ENCODE measurements around the gene UGGT1. TPM values are rescaled to one million over a fixed set of nuclear protein-coding genes. Genes with fewer than 3 reads are reported as not detected.
A peak's percentile ranks its signal among the peaks of the same experiment; 100 is the strongest.

UGGT1 gene
- total and polyA plus RNA-seq, 5 donors from 2014 or later = 9.0 to 41.1 (median 13.1) TPM

DNA sequence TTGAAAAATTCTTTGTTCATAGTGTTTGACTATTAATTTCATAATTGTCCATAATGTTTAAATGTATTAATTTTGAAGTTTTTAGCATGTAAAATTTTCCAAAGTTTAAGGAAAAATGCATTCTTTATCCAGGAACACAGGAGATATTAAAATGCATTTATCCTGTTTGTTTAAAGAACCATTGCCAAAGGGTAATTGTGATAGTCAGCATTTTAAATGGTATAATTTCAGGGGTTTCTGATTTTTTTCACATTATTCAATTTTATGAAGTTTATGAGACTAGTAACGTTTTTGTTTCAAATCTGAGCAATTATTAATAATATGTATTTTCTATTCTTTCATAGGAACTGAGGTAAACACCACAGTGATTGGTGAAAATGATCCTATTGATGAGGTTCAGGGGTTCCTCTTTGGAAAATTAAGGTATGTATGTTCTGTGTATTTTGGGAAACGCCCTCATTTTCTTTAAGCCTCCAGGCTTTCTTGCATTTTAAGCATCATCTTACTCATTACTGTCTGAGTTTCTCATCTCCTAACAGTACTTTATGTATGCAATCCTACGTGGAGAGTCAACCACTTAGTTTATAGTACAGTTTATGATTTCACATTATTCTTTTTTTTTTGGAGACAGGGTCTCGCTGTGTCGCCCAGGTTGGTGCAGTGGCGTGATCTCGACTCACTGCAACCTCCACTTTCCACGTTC lies 25.1 kb downstream of the UGGT1 start:
- Mint-ChIP-seq H3K4me3 (no peak overlapping the region), H3K9me3 (no peaks in the 10 kb centered on the region), H3K36me3 (peaks cover 25% of the 10 kb centered on the region), H3K27me3 (no peaks in the 10 kb centered on the region), H3K27ac (no peak overlapping the region), H3K4me1 (peaks cover 0 to 2% (median 0%) of the 10 kb centered on the region in 4 donors)
- H3K9me3 ChIP-seq (ENCODE audit: control insufficient read depth in 2 of 2, low read length in 2 of 2) = no peaks in the 10 kb centered on the region
- H3K4me1 ChIP-seq (ENCODE audit: control insufficient read depth, insufficient read depth, low read length, poor library complexity, severe bottlenecking) = no peaks in the 10 kb centered on the region
- H3K27me3 ChIP-seq (ENCODE audit: control insufficient read depth, insufficient read depth, low read length) = no peaks in the 10 kb centered on the region
- DNase-seq (no peak), ATAC-seq (ENCODE audit: low read depth in 2 of 2) (no peak)
- H3K27ac ChIP-seq (ENCODE audit: insufficient read depth, low read length, poor library complexity, severe bottlenecking) = no peak overlapping the region
- H3K4me3 ChIP-seq (ENCODE audit: low read depth, low read length) = no peak overlapping the region
- peaks cover 75% of the 10 kb centered on the region for H3K36me3 ChIP-seq (ENCODE audit: control insufficient read depth, insufficient read depth, low read length)

DNA sequence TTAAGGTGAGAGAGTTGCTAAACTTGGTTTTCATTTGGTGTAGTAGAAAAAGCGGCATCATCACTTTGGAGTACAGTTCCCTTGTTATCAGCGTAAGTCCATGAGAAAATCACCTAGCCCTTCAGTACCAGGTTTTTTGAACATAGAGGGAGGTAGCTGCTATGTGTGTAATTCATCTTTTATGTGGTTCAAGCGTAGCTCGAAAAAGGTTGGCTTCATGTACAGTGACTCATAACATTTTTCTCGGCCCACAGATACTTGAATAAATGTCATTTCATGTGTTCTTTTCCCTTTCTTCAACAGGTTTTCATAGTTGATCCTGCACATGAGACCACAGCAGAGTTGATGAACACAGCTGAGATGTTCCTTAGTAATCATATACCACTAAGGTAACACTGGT lies 43.6 kb downstream of the UGGT1 start:
- ATAC-seq (ENCODE audit: low read depth in 2 of 2) = no peak
- H3K36me3 Mint-ChIP-seq = peaks cover 62% of the 10 kb centered on the region
- no peak for DNase-seq

GRCh38 chr2:128137094-128137616 lies 46.2 kb downstream of the UGGT1 start:
- Mint-ChIP-seq H3K36me3 (peaks cover 58% of the 10 kb centered on the region), H3K9me3 (no peaks in the 10 kb centered on the region), H3K27me3 (no peaks in the 10 kb centered on the region), H3K27ac (peak overlapping the region in 1 of 3 donors; percentile 76), H3K4me1 (peaks cover 0 to 4% (median 0%) of the 10 kb centered on the region in 4 donors), H3K4me3 (no peak overlapping the region)
- Histone ChIP-seq H3K4me3 (ENCODE audit: low read depth, low read length) (no peak overlapping the region), H3K27ac (ENCODE audit: insufficient read depth, low read length, poor library complexity, severe bottlenecking) (no peak overlapping the region), H3K9me3 (ENCODE audit: control insufficient read depth in 2 of 2, low read length in 2 of 2) (no peaks in the 10 kb centered on the region), H3K4me1 (ENCODE audit: control insufficient read depth, insufficient read depth, low read length, poor library complexity, severe bottlenecking) (no peaks in the 10 kb centered on the region), H3K36me3 (ENCODE audit: control insufficient read depth, insufficient read depth, low read length) (peaks cover 93% of the 10 kb centered on the region), H3K27me3 (ENCODE audit: control insufficient read depth, insufficient read depth, low read length) (no peaks in the 10 kb centered on the region)
- DNase-seq = no peak
- no peak for ATAC-seq (ENCODE audit: low read depth in 2 of 2)

More for the DNA sequence above, 43.6 kb downstream of the UGGT1 start:
- Histone ChIP-seq H3K4me1 (ENCODE audit: control insufficient read depth, insufficient read depth, low read length, poor library complexity, severe bottlenecking) (no peaks in the 10 kb centered on the region), H3K9me3 (ENCODE audit: control insufficient read depth in 2 of 2, low read length in 2 of 2) (no peaks in the 10 kb centered on the region), H3K4me3 (ENCODE audit: low read depth, low read length) (no peak overlapping the region), H3K27me3 (ENCODE audit: control insufficient read depth, insufficient read depth, low read length) (no peaks in the 10 kb centered on the region), H3K27ac (ENCODE audit: insufficient read depth, low read length, poor library complexity, severe bottlenecking) (no peak overlapping the region), H3K36me3 (ENCODE audit: control insufficient read depth, insufficient read depth, low read length) (peaks cover 84% of the 10 kb centered on the region)
- H3K4me3 Mint-ChIP-seq = no peak overlapping the region
- no peak overlapping the region for H3K27ac Mint-ChIP-seq
- no peaks in the 10 kb centered on the region for H3K27me3 Mint-ChIP-seq
- no peaks in the 10 kb centered on the region for H3K9me3 Mint-ChIP-seq
- peaks cover 0 to 4% (median under 1%) of the 10 kb centered on the region in 4 donors for H3K4me1 Mint-ChIP-seq

DNA sequence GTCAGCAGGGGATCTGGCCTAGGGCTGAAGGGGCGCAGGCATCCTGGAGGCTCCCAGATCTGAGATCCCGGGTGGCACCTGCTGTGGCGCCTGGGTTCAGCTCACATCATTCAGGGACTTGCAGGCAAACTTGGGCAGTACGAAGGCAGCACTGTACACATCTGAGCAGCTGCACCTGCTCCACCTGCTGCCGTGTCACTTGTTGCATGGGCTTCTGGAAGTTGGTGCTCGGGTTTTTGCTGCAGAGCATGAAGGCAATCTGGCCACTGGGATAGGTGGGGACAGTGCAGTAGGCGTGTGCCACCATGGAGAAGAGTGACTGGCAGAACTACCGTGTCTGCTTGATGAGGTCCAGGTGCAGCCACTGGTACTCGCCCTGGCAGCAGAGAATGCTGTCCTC lies 48.6 kb downstream of the UGGT1 start:
- no peaks in the 10 kb centered on the region for H3K9me3 ChIP-seq (ENCODE audit: control insufficient read depth in 2 of 2, low read length in 2 of 2)
- no peaks in the 10 kb centered on the region for H3K4me1 ChIP-seq (ENCODE audit: control insufficient read depth, insufficient read depth, low read length, poor library complexity, severe bottlenecking)
- H3K9me3 Mint-ChIP-seq = no peaks in the 10 kb centered on the region
- H3K27ac Mint-ChIP-seq = no peak overlapping the region
- no peak for DNase-seq
- no peaks in the 10 kb centered on the region for H3K27me3 Mint-ChIP-seq
- H3K4me3 Mint-ChIP-seq = peak overlapping the region in 1 of 4 donors; percentile 21
- H3K27me3 ChIP-seq (ENCODE audit: control insufficient read depth, insufficient read depth, low read length) = no peaks in the 10 kb centered on the region
- H3K36me3 Mint-ChIP-seq = peaks cover 55% of the 10 kb centered on the region
- H3K36me3 ChIP-seq (ENCODE audit: control insufficient read depth, insufficient read depth, low read length) = peaks cover 84% of the 10 kb centered on the region
- no peak for ATAC-seq (ENCODE audit: low read depth in 2 of 2)
- peaks cover 0 to 4% (median 1%) of the 10 kb centered on the region in 4 donors for H3K4me1 Mint-ChIP-seq
- H3K27ac ChIP-seq (ENCODE audit: insufficient read depth, low read length, poor library complexity, severe bottlenecking) = no peak overlapping the region
- no peak overlapping the region for H3K4me3 ChIP-seq (ENCODE audit: low read depth, low read length)

DNA sequence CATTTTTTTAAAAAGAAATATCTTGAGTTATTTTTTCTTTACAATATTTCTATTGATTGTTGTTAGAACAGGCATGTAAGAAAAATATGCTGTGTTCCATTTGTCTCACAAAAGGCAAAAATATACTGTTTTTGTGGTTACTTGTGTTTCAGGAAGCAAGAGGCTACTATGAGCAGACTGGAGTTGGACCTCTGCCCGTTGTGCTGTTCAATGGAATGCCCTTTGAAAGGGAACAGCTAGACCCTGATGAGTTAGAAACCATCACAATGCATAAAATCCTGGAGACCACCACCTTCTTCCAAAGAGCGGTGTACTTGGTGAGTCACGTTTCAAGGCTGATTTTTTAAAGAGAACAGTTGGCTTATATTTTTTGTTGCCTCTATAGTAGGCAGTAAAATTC lies 54.7 kb downstream of the UGGT1 start:
- peaks cover 71% of the 10 kb centered on the region for H3K36me3 ChIP-seq (ENCODE audit: control insufficient read depth, insufficient read depth, low read length)
- no peaks in the 10 kb centered on the region for H3K27me3 Mint-ChIP-seq
- peaks cover 0 to 2% (median 0%) of the 10 kb centered on the region in 4 donors for H3K4me1 Mint-ChIP-seq
- no peak overlapping the region for H3K4me3 Mint-ChIP-seq
- peaks cover 37% of the 10 kb centered on the region for H3K36me3 Mint-ChIP-seq
- H3K27ac Mint-ChIP-seq = no peak overlapping the region
- no peak overlapping the region for H3K4me3 ChIP-seq (ENCODE audit: low read depth, low read length)
- H3K27me3 ChIP-seq (ENCODE audit: control insufficient read depth, insufficient read depth, low read length) = no peaks in the 10 kb centered on the region
- ATAC-seq (ENCODE audit: low read depth in 2 of 2) (no peak), DNase-seq (no peak)
- H3K4me1 ChIP-seq (ENCODE audit: control insufficient read depth, insufficient read depth, low read length, poor library complexity, severe bottlenecking) = no peaks in the 10 kb centered on the region
- no peak overlapping the region for H3K27ac ChIP-seq (ENCODE audit: insufficient read depth, low read length, poor library complexity, severe bottlenecking)
- no peaks in the 10 kb centered on the region for H3K9me3 Mint-ChIP-seq
- H3K9me3 ChIP-seq (ENCODE audit: control insufficient read depth in 2 of 2, low read length in 2 of 2) = no peaks in the 10 kb centered on the region

DNA sequence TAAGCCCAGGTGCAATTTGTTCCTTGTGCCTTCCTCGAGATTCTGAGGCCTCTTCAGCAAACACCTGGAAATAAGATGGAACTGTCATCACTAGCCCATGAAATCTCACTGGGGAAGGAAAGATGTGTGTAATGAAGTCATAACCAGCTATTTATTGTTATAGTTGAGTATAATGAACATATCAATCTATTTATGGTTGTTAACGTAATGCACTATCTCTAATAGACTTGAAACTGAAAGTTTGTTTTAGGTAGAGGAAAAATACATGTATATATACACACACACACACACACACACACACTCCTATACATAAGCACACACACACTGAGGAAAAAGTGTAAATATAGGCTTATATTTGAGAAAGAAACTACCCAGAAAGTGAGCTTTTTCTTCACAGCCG lies 62.8 kb downstream of the UGGT1 start:
- Mint-ChIP-seq H3K4me1 (peaks cover 0 to 10% (median 4%) of the 10 kb centered on the region in 4 donors), H3K4me3 (no peak overlapping the region), H3K27me3 (no peaks in the 10 kb centered on the region), H3K27ac (no peak overlapping the region), H3K36me3 (peaks cover 66% of the 10 kb centered on the region), H3K9me3 (no peaks in the 10 kb centered on the region)
- Histone ChIP-seq H3K27me3 (ENCODE audit: control insufficient read depth, insufficient read depth, low read length) (no peaks in the 10 kb centered on the region), H3K9me3 (ENCODE audit: control insufficient read depth in 2 of 2, low read length in 2 of 2) (no peaks in the 10 kb centered on the region), H3K27ac (ENCODE audit: insufficient read depth, low read length, poor library complexity, severe bottlenecking) (no peak overlapping the region), H3K4me3 (ENCODE audit: low read depth, low read length) (no peak overlapping the region), H3K36me3 (ENCODE audit: control insufficient read depth, insufficient read depth, low read length) (peaks cover 72% of the 10 kb centered on the region), H3K4me1 (ENCODE audit: control insufficient read depth, insufficient read depth, low read length, poor library complexity, severe bottlenecking) (no peaks in the 10 kb centered on the region)
- ATAC-seq (ENCODE audit: low read depth in 2 of 2) = no peak
- no peak for DNase-seq

- peaks cover 68% of the 10 kb centered on the region for H3K36me3 Mint-ChIP-seq
- Histone ChIP-seq H3K27me3 (ENCODE audit: control insufficient read depth, insufficient read depth, low read length) (no peaks in the 10 kb centered on the region), H3K36me3 (ENCODE audit: control insufficient read depth, insufficient read depth, low read length) (peaks cover 71% of the 10 kb centered on the region), H3K4me1 (ENCODE audit: control insufficient read depth, insufficient read depth, low read length, poor library complexity, severe bottlenecking) (no peaks in the 10 kb centered on the region), H3K27ac (ENCODE audit: insufficient read depth, low read length, poor library complexity, severe bottlenecking) (no peak overlapping the region), H3K4me3 (ENCODE audit: low read depth, low read length) (no peak overlapping the region), H3K9me3 (ENCODE audit: control insufficient read depth in 2 of 2, low read length in 2 of 2) (no peaks in the 10 kb centered on the region)
- peaks cover 0 to 10% (median 4%) of the 10 kb centered on the region in 4 donors for H3K4me1 Mint-ChIP-seq
- no peak for ATAC-seq (ENCODE audit: low read depth in 2 of 2)
- H3K27ac Mint-ChIP-seq = no peak overlapping the region
- no peaks in the 10 kb centered on the region for H3K27me3 Mint-ChIP-seq
- no peak for DNase-seq
- H3K9me3 Mint-ChIP-seq = no peaks in the 10 kb centered on the region
- no peak overlapping the region for H3K4me3 Mint-ChIP-seq
Observed at GRCh38 chr2:128154225-128154624, 63.2 kb downstream of the UGGT1 start.

DNA sequence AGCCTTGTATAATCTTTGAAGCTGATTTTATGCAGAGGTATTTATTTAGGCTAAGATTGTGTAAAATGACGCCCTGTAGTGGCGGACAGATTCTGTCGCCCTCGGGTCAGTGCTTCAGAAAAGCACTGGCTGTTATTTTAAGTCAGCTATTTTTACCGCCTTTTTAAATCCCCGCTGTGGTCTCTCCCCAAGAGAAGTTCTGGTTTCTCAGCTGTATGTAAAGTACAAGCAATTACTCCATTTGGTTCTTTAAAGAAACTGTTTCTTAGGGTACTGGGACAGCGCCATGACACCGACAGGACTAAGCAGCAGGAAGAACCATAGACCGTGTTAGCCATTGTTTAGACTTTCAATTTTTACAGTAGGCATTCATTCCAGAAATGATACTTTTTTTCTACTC lies 65.0 kb downstream of the UGGT1 start:
- ATAC-seq (ENCODE audit: low read depth in 2 of 2) = no peak
- Histone ChIP-seq H3K27ac (ENCODE audit: insufficient read depth, low read length, poor library complexity, severe bottlenecking) (no peak overlapping the region), H3K27me3 (ENCODE audit: control insufficient read depth, insufficient read depth, low read length) (no peaks in the 10 kb centered on the region), H3K9me3 (ENCODE audit: control insufficient read depth in 2 of 2, low read length in 2 of 2) (no peaks in the 10 kb centered on the region), H3K4me1 (ENCODE audit: control insufficient read depth, insufficient read depth, low read length, poor library complexity, severe bottlenecking) (no peaks in the 10 kb centered on the region), H3K4me3 (ENCODE audit: low read depth, low read length) (no peak overlapping the region), H3K36me3 (ENCODE audit: control insufficient read depth, insufficient read depth, low read length) (peaks cover 84% of the 10 kb centered on the region)
- Mint-ChIP-seq H3K4me3 (no peak overlapping the region), H3K27ac (no peak overlapping the region), H3K4me1 (peaks cover 0 to 10% (median 4%) of the 10 kb centered on the region in 4 donors), H3K36me3 (peaks cover 74% of the 10 kb centered on the region), H3K9me3 (no peaks in the 10 kb centered on the region), H3K27me3 (no peaks in the 10 kb centered on the region)
- DNase-seq = no peak

Measured in CD4-positive, CD25-positive, alpha-beta regulatory T cell (primary cell).